Measurements from ENCODE around the gene SOHLH1. TPM values are rescaled to one million over a fixed set of nuclear protein-coding genes. Genes with fewer than 3 reads are reported as not detected.

Gene SOHLH1
- total RNA-seq, 1 experiment from 2014 or later, result not detected

- no peaks in the 10 kb centered on the region for H3K9me3 ChIP-seq (ENCODE audit: control insufficient read depth in 1 of 2, insufficient read depth in 1 of 2, low read depth in 1 of 2, low read length in 2 of 2)
- no peak overlapping the region for H3K9ac ChIP-seq (ENCODE audit: low read length)
- ATAC-seq (no peak), DNase-seq (ENCODE audit: low read depth, low spot score) (no peak)
- CTCF ChIA-PET, result no interaction called here
- H3K4me2 ChIP-seq (ENCODE audit: low read length), result no peak overlapping the region
- H3K4me1 ChIP-seq (ENCODE audit: control insufficient read depth in 1 of 2, insufficient read depth in 2 of 2, low read length in 2 of 2), result peaks cover 4 to 16% of the 10 kb centered on the region in 2 experiments; a peak in 3 of 4 replicates
- H3K79me2 ChIP-seq (ENCODE audit: insufficient read depth, low read length), result no peaks in the 10 kb centered on the region
- RAD21 ChIA-PET (ENCODE audit: low non-redundant PET in 1 of 2, low total read pairs in 2 of 2, uncharacterized antibody in 2 of 2, unreplicated experiment in 2 of 2), result no interaction called here
- POLR2A ChIA-PET, result no interaction called here
- no TSS peak for BruUV-seq (replicated peaks)
- no peak overlapping the region for H2AFZ ChIP-seq (ENCODE audit: low read depth, low read length, poor library complexity, severe bottlenecking)
- no peaks in the 10 kb centered on the region for H3K36me3 ChIP-seq (ENCODE audit: control insufficient read depth in 1 of 2, insufficient read depth in 2 of 2, low read length in 2 of 2)
- intact Hi-C loops (cut with micrococcal nuclease), result no loop called here
- no peak for TF ChIP-seq ZFX (IDR thresholded peaks at IDR 0.05)
- no peak for TF ChIP-seq EZH2 (IDR thresholded peaks at IDR 0.05)
- no peak for TF ChIP-seq TCF7L2 (IDR thresholded peaks at IDR 0.05; ENCODE audit: borderline replicate concordance, extremely low read depth, insufficient read depth, insufficient read length)
- TF ChIP-seq POLR2AphosphoS5 (IDR thresholded peaks at IDR 0.05; ENCODE audit: low read depth, low read length), result no peak
- no peak for TF ChIP-seq ELF1 (IDR thresholded peaks at IDR 0.05; ENCODE audit: borderline replicate concordance, low read depth)
- no peak for TF ChIP-seq POLR2A (IDR thresholded peaks at IDR 0.05; ENCODE audit: borderline replicate concordance, extremely low read depth, insufficient read depth, insufficient read length)
- no peak for TF ChIP-seq JUND (IDR thresholded peaks at IDR 0.05)
- H3K4me3 ChIP-seq (replicated peaks in 1 of 2; ENCODE audit: low read depth in 1 of 2, low read length in 2 of 2), result no peak overlapping the region
- H3K27ac ChIP-seq (ENCODE audit: low read depth, low read length), result no peak overlapping the region
- no peaks in the 10 kb centered on the region for H3K9me2 ChIP-seq (ENCODE audit: insufficient read depth)
- no peaks in the 10 kb centered on the region for H3K27me3 ChIP-seq (ENCODE audit: insufficient read depth, low read length)
- no peaks in the 10 kb centered on the region for H4K20me1 ChIP-seq (ENCODE audit: insufficient read depth)
Measured at GRCh38 chr9:135695642-135696041, 3.6 kb downstream of the SOHLH1 start.

GRCh38 chr9:135695036-135695435 lies 4.2 kb downstream of the SOHLH1 start:
- Histone ChIP-seq H3K27me3 (ENCODE audit: insufficient read depth, low read length) (no peaks in the 10 kb centered on the region), H3K9me3 (ENCODE audit: control insufficient read depth in 1 of 2, insufficient read depth in 1 of 2, low read depth in 1 of 2, low read length in 2 of 2) (no peaks in the 10 kb centered on the region), H3K4me1 (ENCODE audit: control insufficient read depth in 1 of 2, insufficient read depth in 2 of 2, low read length in 2 of 2) (peaks cover 4 to 16% of the 10 kb centered on the region in 2 experiments; a peak in 3 of 4 replicates), H3K27ac (ENCODE audit: low read depth, low read length) (no peak overlapping the region), H3K79me2 (ENCODE audit: insufficient read depth, low read length) (no peaks in the 10 kb centered on the region), H4K20me1 (ENCODE audit: insufficient read depth) (no peaks in the 10 kb centered on the region), H3K36me3 (ENCODE audit: control insufficient read depth in 1 of 2, insufficient read depth in 2 of 2, low read length in 2 of 2) (no peaks in the 10 kb centered on the region), H3K9me2 (ENCODE audit: insufficient read depth) (no peaks in the 10 kb centered on the region), H2AFZ (ENCODE audit: low read depth, low read length, poor library complexity, severe bottlenecking) (no peak overlapping the region), H3K4me3 (replicated peaks in 1 of 2; ENCODE audit: low read depth in 1 of 2, low read length in 2 of 2) (no peak overlapping the region), H3K4me2 (ENCODE audit: low read length) (no peak overlapping the region), H3K9ac (ENCODE audit: low read length) (no peak overlapping the region)
- no TSS peak for BruUV-seq (replicated peaks)
- CTCF ChIA-PET, result no interaction called here
- TF ChIP-seq EZH2phosphoT487 (IDR thresholded peaks at IDR 0.05; ENCODE audit: borderline replicate concordance) (no peak), YY1 (IDR thresholded peaks at IDR 0.05; ENCODE audit: extremely low read depth, insufficient replicate concordance, low read depth, low read length) (no peak), SP1 (IDR thresholded peaks at IDR 0.05; ENCODE audit: low read depth) (no peak), JUND (IDR thresholded peaks at IDR 0.05) (no peak)
- DNase-seq (ENCODE audit: low read depth, low spot score) (no peak), ATAC-seq (no peak)
- RAD21 ChIA-PET (ENCODE audit: low non-redundant PET in 1 of 2, low total read pairs in 2 of 2, uncharacterized antibody in 2 of 2, unreplicated experiment in 2 of 2), result no interaction called here
- POLR2A ChIA-PET, result no interaction called here
- intact Hi-C loops (cut with micrococcal nuclease), result no loop called here

Measured in HCT116 (cell line).